GM18508 (cell line): ENCODE measurements around the gene PBLD.

Source experiments
- ATAC-seq: cut with Tn5 transposase; IDR thresholded peaks from one replicate; pipeline ENCODE4 v1.9.1; 2021; ENCODE audit warnings: moderate number of reproducible peaks; ENCODE audit not compliant: insufficient read depth, unreplicated experiment

The PBLD gene

GRCh38 chr10:68332259-68333057, at the start of gene PBLD:
Gene PBLD, minus strand, starts transcription at chr10:68332928. Its CDS starts 26,084 bp downstream, at chr10:68306844.
- ATAC-seq: no peak

GRCh38 chr10:68371604-68372003, 38.9 kb upstream of the PBLD start:
- no peak for ATAC-seq

DNA sequence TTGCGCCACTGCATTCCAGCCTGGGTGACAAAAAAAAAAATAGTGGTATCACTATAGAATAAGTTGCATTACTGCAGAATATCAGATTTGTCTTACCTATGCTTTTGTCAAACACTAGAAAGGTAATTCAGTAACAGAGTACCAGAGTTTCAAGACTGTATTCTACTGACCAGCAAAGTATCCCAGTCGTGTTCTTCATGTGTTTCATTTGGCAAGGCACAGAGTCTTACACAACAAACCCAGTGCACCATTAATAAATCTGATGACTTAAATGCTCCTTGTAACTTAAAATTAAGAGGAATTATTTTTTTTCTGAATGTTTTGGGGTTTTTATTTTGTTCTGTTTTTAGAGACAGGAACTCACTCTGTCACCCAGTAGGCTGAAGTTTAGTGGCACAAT, 34.4 kb upstream of the PBLD start:
- no peak for ATAC-seq

DNA sequence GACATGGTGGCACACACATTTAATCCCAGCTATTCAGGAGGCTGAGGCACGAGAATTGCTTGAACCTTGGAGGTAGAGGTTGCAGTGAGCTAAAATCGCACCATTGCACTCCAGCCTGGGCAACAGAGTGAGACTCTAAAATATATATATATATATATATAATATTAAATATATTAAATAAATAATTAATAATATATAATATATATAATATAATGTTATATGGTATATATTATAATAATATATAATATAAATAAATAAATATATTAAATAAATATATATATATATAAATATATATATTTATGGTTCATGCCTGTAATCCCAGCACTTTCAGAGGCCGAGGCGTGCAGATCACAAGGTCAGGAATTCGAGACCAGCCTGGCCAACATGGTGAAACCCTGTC, 33.9 kb upstream of the PBLD start:
- no peak for ATAC-seq

DNA sequence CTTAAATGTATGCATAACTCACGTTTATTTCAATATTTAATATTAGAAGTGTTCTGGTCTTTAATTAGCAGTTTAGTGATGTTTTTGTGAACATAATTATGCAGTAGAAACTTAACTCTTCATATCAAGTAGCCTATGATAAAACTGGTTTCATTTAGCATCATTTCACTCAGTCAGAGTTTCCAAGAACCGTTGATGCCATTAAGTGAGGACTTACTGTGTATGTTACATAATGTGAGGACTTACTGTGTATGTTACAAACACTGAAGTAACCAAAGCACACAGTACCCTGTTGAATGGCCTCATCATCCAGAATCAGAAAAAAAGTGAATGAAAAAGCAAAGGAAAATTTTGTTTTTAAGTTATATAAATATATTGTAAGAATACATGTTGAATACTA, 32.9 kb upstream of the PBLD start:
- no peak for ATAC-seq

GRCh38 chr10:68364101-68364886, 31.6 kb upstream of the PBLD start:
- ATAC-seq: no peak

DNA sequence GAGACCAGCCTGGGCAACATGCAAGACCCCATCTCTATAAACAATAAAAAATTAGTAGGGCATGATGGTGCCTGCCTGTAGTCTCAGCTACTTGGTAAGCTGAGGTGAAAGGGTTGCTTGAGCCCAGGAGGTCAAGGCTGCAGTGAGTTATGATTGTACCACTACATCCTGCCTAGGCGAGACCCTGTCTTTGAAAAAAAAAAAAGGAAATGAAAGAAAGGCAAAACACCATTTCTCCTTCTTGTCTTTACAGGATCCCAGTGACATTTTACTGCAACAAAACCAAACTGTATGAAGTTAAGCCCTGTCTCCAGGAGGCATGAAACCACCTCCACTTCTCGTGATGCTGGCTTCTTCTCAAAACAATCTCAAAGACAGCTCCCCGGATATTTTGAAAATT, 29.9 kb upstream of the PBLD start:
- ATAC-seq: no peak

- no peak for ATAC-seq
These were observed 26.5 kb upstream of the PBLD start for GRCh38 chr10:68359189-68359588.

DNA sequence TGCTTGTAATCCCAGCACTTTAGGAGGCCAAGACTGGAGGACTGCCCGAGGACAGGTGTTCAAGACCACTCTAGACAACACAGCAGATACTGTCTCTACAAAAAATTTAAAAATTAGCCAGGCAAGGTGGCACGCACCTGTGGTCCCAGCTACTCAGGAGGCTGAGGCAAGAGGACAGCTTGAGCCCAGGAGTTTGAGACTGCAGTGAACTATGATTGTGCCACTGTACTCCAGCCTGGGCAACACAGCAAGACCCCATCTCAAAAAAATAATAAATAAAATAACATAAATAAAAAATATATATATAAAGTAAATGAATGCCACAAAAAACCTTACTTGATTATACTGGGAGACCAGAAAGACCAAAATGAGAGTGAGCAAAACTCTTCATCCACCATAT, 20.8 kb upstream of the PBLD start:
- no peak for ATAC-seq

- no peak for ATAC-seq
These were observed 15.6 kb upstream of the PBLD start for GRCh38 chr10:68348265-68348741.

DNA sequence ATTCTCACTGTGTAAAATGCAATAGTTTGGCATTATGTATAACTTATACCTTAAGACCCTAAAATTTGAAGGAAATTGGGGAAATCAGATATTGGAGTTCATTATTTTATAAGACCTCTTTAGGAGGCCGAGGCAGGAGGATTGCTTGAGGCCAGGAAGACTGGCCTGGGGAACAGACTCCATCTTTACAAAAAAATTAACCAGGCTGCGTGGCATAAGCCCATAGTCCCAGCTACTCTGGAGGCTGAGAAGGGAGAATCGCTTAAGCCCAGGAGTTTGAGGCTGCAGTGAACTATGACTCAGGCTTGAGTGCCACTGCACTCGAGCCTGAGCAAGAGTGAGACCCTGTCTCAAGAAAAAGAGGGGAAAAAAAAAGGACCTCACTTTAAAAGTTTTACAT, 14.0 kb upstream of the PBLD start:
- ATAC-seq: no peak

GRCh38 chr10:68345621-68346020, 12.9 kb upstream of the PBLD start:
- ATAC-seq: no peak

DNA sequence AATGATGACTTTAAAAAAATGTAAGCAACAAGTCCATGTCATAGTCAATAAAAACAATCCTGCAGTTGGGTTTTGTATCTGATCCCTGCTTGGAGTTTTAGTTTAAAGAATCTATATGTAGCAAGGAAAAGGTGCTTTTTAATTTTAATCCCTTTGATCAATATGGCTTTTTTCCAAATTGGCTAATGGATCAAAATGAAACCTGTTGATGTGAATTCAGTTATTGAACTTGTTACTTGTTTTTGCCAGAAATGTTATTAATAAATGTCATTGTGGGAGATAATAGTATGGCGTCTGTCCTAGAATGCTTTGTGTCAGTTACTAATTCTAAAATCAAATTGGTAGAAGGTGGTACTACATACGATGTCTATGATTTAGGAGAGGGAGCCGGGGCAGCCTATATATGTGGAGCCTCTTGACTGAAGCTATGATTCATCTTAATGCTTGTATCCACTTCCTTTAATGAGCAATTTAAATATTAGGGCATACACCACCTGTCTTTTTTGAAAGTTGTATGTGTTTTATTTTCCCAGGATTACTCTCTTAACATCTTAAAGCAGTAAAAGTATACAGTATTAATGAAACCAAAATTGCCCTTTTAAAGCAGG, 10.3 kb upstream of the PBLD start:
- no peak for ATAC-seq

- ATAC-seq: no peak
These were observed 7.8 kb upstream of the PBLD start for GRCh38 chr10:68340358-68341080.

- no peak for ATAC-seq
These were observed 4.1 kb upstream of the PBLD start for GRCh38 chr10:68336754-68337351.

GRCh38 chr10:68334672-68335467, 2.1 kb upstream of the PBLD start:
- ATAC-seq: no peak

DNA sequence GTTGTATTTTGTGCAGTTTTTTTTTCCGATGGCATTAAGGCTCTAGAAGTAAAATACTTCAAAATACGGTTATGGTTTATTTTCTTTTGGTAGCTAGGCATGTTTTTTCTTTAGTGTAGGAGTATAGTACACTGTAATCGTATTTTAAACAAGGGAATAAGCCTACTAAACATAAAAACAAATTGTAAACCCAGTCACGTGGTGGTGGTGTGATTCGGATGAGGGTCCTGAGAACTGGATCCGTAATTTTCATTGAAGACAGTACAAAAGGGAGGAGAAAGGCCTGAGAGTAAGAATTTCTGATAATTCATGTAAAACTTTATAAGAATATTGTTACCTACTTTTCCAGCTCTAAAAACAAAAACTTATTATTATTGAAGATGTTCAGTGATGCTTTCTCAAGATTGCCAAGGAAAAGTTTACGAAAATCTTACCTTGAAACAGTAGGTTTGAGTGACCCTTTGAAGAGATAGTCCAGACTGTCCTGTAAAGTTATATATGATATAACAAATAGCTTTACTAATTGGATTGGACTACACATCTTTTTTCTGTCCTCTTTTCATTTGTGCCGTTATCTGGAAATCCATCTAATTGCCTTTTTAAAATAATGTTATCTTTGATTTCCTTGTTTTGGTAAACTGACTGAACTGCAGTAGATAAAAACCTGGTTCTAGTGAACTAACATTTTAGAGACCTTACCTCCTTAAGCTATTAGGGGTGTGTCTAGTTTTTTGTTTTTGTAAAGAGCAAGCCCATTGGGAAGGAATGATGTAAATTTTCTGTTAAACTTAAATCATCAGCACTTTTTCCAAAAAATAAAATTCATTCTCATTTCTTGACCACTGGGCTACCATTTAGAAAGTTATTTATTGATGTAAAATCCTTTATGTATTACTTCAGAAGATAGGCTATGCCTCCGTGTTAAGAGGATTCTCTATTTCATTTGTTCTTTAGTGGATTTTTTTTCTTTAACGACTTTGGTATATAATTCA, 1.0 kb upstream of the PBLD start:
- ATAC-seq: no peak

DNA sequence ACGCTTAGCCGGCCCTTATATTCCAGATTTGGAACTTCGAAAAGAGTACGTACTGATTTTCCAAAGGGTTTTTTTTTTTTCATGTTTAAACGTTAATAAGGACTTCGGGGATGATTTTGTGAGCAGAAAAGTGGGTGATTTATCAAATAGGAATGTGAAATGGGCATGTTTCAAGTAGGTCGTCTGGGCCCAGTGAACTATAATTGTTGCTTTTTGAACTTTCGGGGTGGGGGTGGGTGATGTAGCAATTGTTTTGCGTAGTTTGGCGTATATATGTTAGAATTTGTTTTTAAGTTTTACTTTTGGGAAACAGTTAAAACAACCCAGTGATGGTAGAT, 299 bp upstream of the PBLD start:
- no peak for ATAC-seq
